Left lung (tissue), 10 donors: ENCODE results near the gene CDC6. TPM values are rescaled to one million over a fixed set of nuclear protein-coding genes. Genes with fewer than 3 reads are reported as not detected.
A peak's percentile ranks its signal among the peaks of the same experiment; 100 is the strongest.

Experiments
- ATAC-seq: fragments of 200-7000 bp; cut with Tn5 transposase; one replicate; pipeline ENCODE4 v1.9.1; 2020; ENCODE audit warnings: moderate library complexity
- DNase-seq, 4 donors: peaks; one replicate each; pipeline ENCODE4 v3.0.0-alpha.2; 2013 to 2020
- H3K27ac ChIP-seq, 2 donors: fragments of 200-600 bp; sonication (generic) in 1 of 2; one replicate each; pipeline versions ENCODE4 v1.5.0 to v1.8.0; 2020 to 2021
- H3K27me3 ChIP-seq, 2 donors: fragments of 200-600 bp; sonication (generic) in 1 of 2; one replicate each; pipeline versions ENCODE4 v1.5.0 to v1.8.0; 2020 to 2021
- H3K36me3 ChIP-seq, 2 donors: fragments of 200-600 bp; sonication (generic) in 1 of 2; one replicate each; pipeline versions ENCODE4 v1.5.0 to v1.8.0; 2020 to 2021
- H3K4me1 ChIP-seq, 2 donors: fragments of 200-600 bp; one replicate each; pipeline ENCODE4 v1.8.0; 2021
- H3K4me3 ChIP-seq, 2 donors: fragments of 200-600 bp; sonication (generic) in 1 of 2; one replicate each; pipeline versions ENCODE4 v1.5.0 to v1.8.0; 2020 to 2021; ENCODE audit warnings: mild to moderate bottlenecking in 1 of 2
- H3K9me3 ChIP-seq, 2 donors: fragments of 200-600 bp; sonication (generic) in 1 of 2; one replicate each; pipeline versions ENCODE4 v1.5.0 to v1.8.0; 2020 to 2021
- intact Hi-C, 2 donors: fragments of 100-400 bp; cut with DNase I; formaldehyde crosslinking; loops; one replicate each; pipeline versions ENCODE4 v1.11.2 to v1.14.2; 2022
- polyA plus RNA-seq, 6 donors: library from polyadenylated mRNA; unstranded; fragments of 120-200 nt; gene quantifications; one replicate each; pipeline ENCODE4 v1.2.1, GENCODE V29; 2013; ENCODE audit not compliant: insufficient read length in 6 of 6
- total RNA-seq, 2 donors: library from RNA; stranded (reverse); fragmentation: NEBNext Ultra II Directional; extraction: Animal tissue kit (Norgen Biotek cat#: 25700); gene quantifications; one replicate each; pipeline ENCODE4 v1.2.1, GENCODE V29; 2021
- TF ChIP-seq, protein P1 (sequence below), 2 donors: fragments of 200-600 bp; sonication (generic) in 1 of 2; IDR thresholded peaks; one replicate each; pipeline versions ENCODE4 v1.5.0 to v1.8.0; 2021; ENCODE audit warnings: antibody characterized with exemption in 2 of 2
- donor health status: DM: no; HTN: yes; CAD: no.
- donor health status: DM: no; HTN: no; CAD: no.

CDC6 gene
- total and polyA plus RNA-seq, 8 donors: 12.8 to 25.9 (median 20.3) TPM

GRCh38 chr17:40319651-40320540 lies 32.2 kb downstream of the CDC6 start:
- H3K4me1 ChIP-seq: peaks cover 67 to 94% of the 10 kb centered on the region in 2 donors
- intact Hi-C loops: no loop called here
- peak overlapping the region; percentile 99 to 100 for H3K4me3 ChIP-seq
- no peaks in the 10 kb centered on the region for H3K9me3 ChIP-seq
- peak in 2 of 4 donors; percentile 77 to 91 for DNase-seq
- ATAC-seq: no peak
- H3K36me3 ChIP-seq: no peaks in the 10 kb centered on the region
- H3K27me3 ChIP-seq: no peaks in the 10 kb centered on the region
- TF ChIP-seq, protein P1, sequence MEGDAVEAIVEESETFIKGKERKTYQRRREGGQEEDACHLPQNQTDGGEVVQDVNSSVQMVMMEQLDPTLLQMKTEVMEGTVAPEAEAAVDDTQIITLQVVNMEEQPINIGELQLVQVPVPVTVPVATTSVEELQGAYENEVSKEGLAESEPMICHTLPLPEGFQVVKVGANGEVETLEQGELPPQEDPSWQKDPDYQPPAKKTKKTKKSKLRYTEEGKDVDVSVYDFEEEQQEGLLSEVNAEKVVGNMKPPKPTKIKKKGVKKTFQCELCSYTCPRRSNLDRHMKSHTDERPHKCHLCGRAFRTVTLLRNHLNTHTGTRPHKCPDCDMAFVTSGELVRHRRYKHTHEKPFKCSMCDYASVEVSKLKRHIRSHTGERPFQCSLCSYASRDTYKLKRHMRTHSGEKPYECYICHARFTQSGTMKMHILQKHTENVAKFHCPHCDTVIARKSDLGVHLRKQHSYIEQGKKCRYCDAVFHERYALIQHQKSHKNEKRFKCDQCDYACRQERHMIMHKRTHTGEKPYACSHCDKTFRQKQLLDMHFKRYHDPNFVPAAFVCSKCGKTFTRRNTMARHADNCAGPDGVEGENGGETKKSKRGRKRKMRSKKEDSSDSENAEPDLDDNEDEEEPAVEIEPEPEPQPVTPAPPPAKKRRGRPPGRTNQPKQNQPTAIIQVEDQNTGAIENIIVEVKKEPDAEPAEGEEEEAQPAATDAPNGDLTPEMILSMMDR (IDR thresholded peaks at IDR 0.05): no peak
- H3K27ac ChIP-seq: peak overlapping the region; percentile 90 to 100

DNA sequence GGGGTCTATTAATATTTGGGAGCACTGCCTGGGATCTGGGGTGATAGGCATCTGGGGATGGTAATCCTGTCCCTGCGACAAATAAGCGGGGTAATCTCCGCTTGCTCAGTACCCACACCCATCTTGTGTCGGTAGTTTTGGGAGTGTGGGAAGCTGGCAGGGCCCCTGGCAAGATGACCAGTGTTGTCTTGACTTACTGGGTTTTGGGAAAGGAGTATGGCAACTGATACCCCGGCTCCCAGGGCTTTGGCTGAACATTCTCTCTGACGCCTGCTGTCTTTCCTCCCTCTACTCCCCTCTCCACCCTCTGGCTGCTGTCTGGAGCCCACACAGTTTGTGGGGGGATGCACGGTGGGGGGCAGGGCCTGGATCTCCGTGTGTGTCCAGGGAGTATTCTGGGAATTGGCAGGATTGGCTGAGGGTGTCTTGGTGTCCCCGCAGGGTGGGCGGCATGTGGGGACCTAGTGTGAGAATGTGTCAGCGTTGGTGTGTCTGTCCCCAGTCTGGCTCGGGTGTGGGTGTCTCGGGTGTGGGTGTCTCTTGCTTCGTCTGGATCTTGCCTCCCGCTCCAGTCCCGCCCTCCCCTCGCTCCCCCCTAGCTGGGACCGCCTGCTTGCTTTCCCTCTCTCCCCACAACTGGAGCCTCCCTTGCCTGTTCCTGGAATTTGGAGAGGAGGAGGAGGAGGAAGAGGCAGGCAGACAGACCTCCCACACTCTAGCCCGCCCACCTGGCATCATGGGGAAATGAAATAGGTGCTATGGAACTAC lies 33.3 kb downstream of the CDC6 start:
- Histone ChIP-seq H3K9me3 (no peaks in the 10 kb centered on the region), H3K27ac (peak overlapping the region; percentile 90 to 100), H3K4me1 (peaks cover 74 to 94% of the 10 kb centered on the region in 2 donors), H3K36me3 (no peaks in the 10 kb centered on the region), H3K27me3 (no peaks in the 10 kb centered on the region), H3K4me3 (peak overlapping the region; percentile 16 to 100)
- intact Hi-C loops: no loop called here
- ATAC-seq (no peak), DNase-seq (peak in 3 of 4 donors; percentile 77 to 86 (median 83))
- TF ChIP-seq, protein P1 (IDR thresholded peaks at IDR 0.05): no peak

- H3K9me3 ChIP-seq: no peaks in the 10 kb centered on the region
- intact Hi-C loops: no loop called here
- peak overlapping the region in 1 of 2 donors; percentile 100 for H3K4me3 ChIP-seq
- no peaks in the 10 kb centered on the region for H3K36me3 ChIP-seq
- no peaks in the 10 kb centered on the region for H3K27me3 ChIP-seq
- peaks cover 74 to 94% of the 10 kb centered on the region in 2 donors for H3K4me1 ChIP-seq
- ATAC-seq (no peak), DNase-seq (no peak)
- TF ChIP-seq, protein P1 (IDR thresholded peaks at IDR 0.05): no peak
- H3K27ac ChIP-seq: peak overlapping the region; percentile 90 to 100
Observed at GRCh38 chr17:40321524-40321929, 33.8 kb downstream of the CDC6 start.

DNA sequence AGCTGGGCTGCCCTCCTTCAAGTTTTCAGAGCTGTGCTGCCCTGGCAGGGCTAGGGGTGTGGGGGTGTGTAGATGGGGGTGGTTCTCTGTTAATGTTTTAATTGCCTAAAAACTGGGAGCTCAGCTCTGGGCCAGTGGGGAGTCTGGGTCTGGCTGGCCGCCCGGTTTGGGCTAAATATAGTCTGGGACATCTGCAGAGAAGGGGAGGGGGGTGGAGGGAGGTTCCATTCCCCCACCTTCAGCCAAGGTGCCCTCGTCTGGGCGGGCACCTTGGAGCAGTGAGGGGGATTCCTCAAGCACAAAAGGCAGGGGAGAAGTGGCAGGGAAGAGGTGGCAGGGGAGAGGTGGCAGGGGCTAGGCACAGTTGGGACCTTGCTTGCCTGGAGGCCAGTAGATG lies 34.3 kb downstream of the CDC6 start:
- TF ChIP-seq, protein P1 (IDR thresholded peaks at IDR 0.05): no peak
- no peak for ATAC-seq
- no peaks in the 10 kb centered on the region for H3K36me3 ChIP-seq
- H3K27ac ChIP-seq: peak overlapping the region; percentile 90 to 100
- H3K4me1 ChIP-seq: peaks cover 74 to 94% of the 10 kb centered on the region in 2 donors
- H3K9me3 ChIP-seq: no peaks in the 10 kb centered on the region
- intact Hi-C loops: no loop called here
- peak overlapping the region; percentile 22 to 100 for H3K4me3 ChIP-seq
- DNase-seq: peak in 2 of 4 donors; percentile 60 to 79
- H3K27me3 ChIP-seq: no peaks in the 10 kb centered on the region
